Measurements from ENCODE around the gene SLC41A2. TPM values are rescaled to one million over a fixed set of nuclear protein-coding genes. Genes with fewer than 3 reads are reported as not detected.

Gene SLC41A2
- total RNA-seq, result 30.1 and 34.1 TPM in 2 replicates

GRCh38 chr12:104958001-104958804 lies at the start of gene SLC41A2:
SLC41A2 (minus strand) TSS chr12:104958290; CDS start chr12:104928527, 29,763 bp downstream.

GRCh38 chr12:104986022-104986941 lies 28.2 kb upstream of the SLC41A2 start, which contains the start of gene NOPCHAP1:
NOPCHAP1 (plus strand) TSS chr12:104986316; CDS start chr12:104986353, 37 bp downstream.

Other genes starting within 250 kb of the SLC41A2 start
- 3.2 and 3.8 TPM in 2 replicates for gene NOPCHAP1, start 28.0 kb upstream of the SLC41A2 start, total RNA-seq
- 58.7 and 66.9 TPM in 2 replicates for gene ALDH1L2, start 126.2 kb upstream of the SLC41A2 start, total RNA-seq
- gene WASHC4, start 149.4 kb upstream of the SLC41A2 start, total RNA-seq, result 122 and 137 TPM in 2 replicates